Neural crest cell (in vitro differentiated cells): ENCODE data around the gene DCANP1. TPM values are rescaled to one million over a fixed set of nuclear protein-coding genes. Genes with fewer than 3 reads are reported as not detected.
A peak's percentile ranks its signal among the peaks of the same experiment; 100 is the strongest.

Experiments used
- DNase-seq: peaks from one replicate; pipeline ENCODE4 v3.0.0; 2021; ENCODE audit warnings: low read depth, mixed read lengths, low spot score
- H3K27ac Mint-ChIP-seq: one replicate; pipeline ENCODE4 v1.8.0; 2021; ENCODE audit warnings: mild to moderate bottlenecking, mixed read lengths; ENCODE audit not compliant: unreplicated experiment
- H3K27me3 Mint-ChIP-seq: 2 replicates; pipeline ENCODE4 v1.8.0; 2021; ENCODE audit warnings: low read depth, mild to moderate bottlenecking, mixed read lengths
- H3K36me3 Mint-ChIP-seq: 2 replicates; pipeline ENCODE4 v1.8.0; 2021; ENCODE audit warnings: low read depth, mild to moderate bottlenecking, mixed read lengths
- H3K4me1 Mint-ChIP-seq: 2 replicates; pipeline ENCODE4 v1.8.0; 2021; ENCODE audit warnings: mixed read lengths
- H3K4me3 Mint-ChIP-seq: one replicate; pipeline ENCODE4 v1.8.0; 2021; ENCODE audit warnings: mild to moderate bottlenecking, mixed read lengths
- H3K9me3 Mint-ChIP-seq: 2 replicates; pipeline ENCODE4 v1.8.0; 2021; ENCODE audit warnings: mixed read lengths
- CTCF ChIP-seq: fragments of 200-600 bp; sonication (generic); conservative IDR thresholded peaks from 2 replicates; pipeline ENCODE4 v1.5.0; 2021; ENCODE audit warnings: antibody characterized with exemption, mild to moderate bottlenecking
- total RNA-seq: library from RNA; stranded (reverse); gene quantifications from 2 replicates; pipeline ENCODE4 v1.2.1, GENCODE V29; 2021

Gene DCANP1
- total RNA-seq, 1 donor from 2014 or later, result not detected

- Mint-ChIP-seq H3K9me3 (no peaks in the 10 kb centered on the region), H3K36me3 (no peaks in the 10 kb centered on the region), H3K4me3 (no peak overlapping the region), H3K27ac (no peak overlapping the region), H3K4me1 (peaks cover 10% of the 10 kb centered on the region), H3K27me3 (peaks cover 99% of the 10 kb centered on the region)
- DNase-seq, result no peak
- no peak for TF ChIP-seq CTCF
Measured at GRCh38 chr5:135465391-135466122, 18.4 kb upstream of the DCANP1 start.

- H3K36me3 Mint-ChIP-seq, result no peaks in the 10 kb centered on the region
- DNase-seq, result peak; percentile 58
- H3K27me3 Mint-ChIP-seq, result peaks cover 96% of the 10 kb centered on the region
- no peak overlapping the region for H3K4me3 Mint-ChIP-seq
- H3K9me3 Mint-ChIP-seq, result no peaks in the 10 kb centered on the region
- peaks cover 10% of the 10 kb centered on the region for H3K4me1 Mint-ChIP-seq
- H3K27ac Mint-ChIP-seq, result no peak overlapping the region
- peak; percentile 68 for TF ChIP-seq CTCF
Measured at GRCh38 chr5:135462304-135462703, 15.2 kb upstream of the DCANP1 start.

- Mint-ChIP-seq H3K27me3 (peaks cover 91% of the 10 kb centered on the region), H3K4me1 (peaks cover 10% of the 10 kb centered on the region), H3K36me3 (no peaks in the 10 kb centered on the region), H3K27ac (no peak overlapping the region), H3K9me3 (no peaks in the 10 kb centered on the region), H3K4me3 (no peak overlapping the region)
- no peak for DNase-seq
- TF ChIP-seq CTCF, result no peak
Measured at GRCh38 chr5:135461481-135462151, 14.5 kb upstream of the DCANP1 start.

GRCh38 chr5:135460246-135461033 is 13.3 kb upstream of the DCANP1 start:
- TF ChIP-seq CTCF, result no peak
- no peaks in the 10 kb centered on the region for H3K36me3 Mint-ChIP-seq
- H3K9me3 Mint-ChIP-seq, result no peaks in the 10 kb centered on the region
- no peak overlapping the region for H3K4me3 Mint-ChIP-seq
- H3K27ac Mint-ChIP-seq, result no peak overlapping the region
- H3K27me3 Mint-ChIP-seq, result peaks cover 88% of the 10 kb centered on the region
- peaks cover 4% of the 10 kb centered on the region for H3K4me1 Mint-ChIP-seq
- no peak for DNase-seq

- H3K27me3 Mint-ChIP-seq, result peaks cover 85% of the 10 kb centered on the region
Measured at GRCh38 chr5:135458921-135459331, 11.8 kb upstream of the DCANP1 start.

More at GRCh38 chr5:135458921-135459331, 11.8 kb upstream of the DCANP1 start:
- Mint-ChIP-seq H3K4me3 (no peak overlapping the region), H3K27ac (no peak overlapping the region), H3K4me1 (peaks cover 4% of the 10 kb centered on the region), H3K36me3 (no peaks in the 10 kb centered on the region), H3K9me3 (no peaks in the 10 kb centered on the region)
- no peak for TF ChIP-seq CTCF
- no peak for DNase-seq
